ENCODE results near the gene VEGFA.

The VEGFA gene

DNA sequence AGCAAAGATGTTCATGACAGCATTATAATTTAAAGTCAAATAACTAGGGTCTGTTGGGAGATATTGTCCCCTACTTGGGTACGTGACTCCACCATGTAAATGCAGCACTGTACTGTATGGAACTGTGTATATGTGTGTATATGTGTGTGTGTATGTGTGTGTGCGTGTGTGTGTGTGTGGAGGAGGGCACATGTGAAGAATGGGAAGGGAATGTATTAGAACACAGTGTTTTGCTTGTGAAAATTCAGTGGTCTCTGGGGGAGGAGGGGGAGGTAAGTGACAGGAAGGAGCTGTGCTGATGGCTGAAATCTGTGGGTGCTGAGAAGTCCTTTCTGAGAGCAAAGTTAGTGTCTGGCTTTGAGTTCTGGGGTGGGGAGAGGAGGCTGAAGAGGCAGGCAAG is 23.9 kb upstream of the VEGFA start:
- H4K12ac ChIP-seq (ENCODE audit: low read depth, low read length): no peak overlapping the region
- H3K79me1 ChIP-seq (ENCODE audit: low read length): no peaks in the 10 kb centered on the region
- no peak overlapping the region for H3K18ac ChIP-seq (ENCODE audit: low read length)
- no peaks in the 10 kb centered on the region for H3K27me3 ChIP-seq (ENCODE audit: insufficient read depth, low read length)
- H2BK120ac ChIP-seq (ENCODE audit: insufficient read depth, low read length, poor library complexity): no peak overlapping the region
- H3K4me1 ChIP-seq (ENCODE audit: control insufficient read depth in 1 of 2, insufficient read depth in 2 of 2, low read length in 2 of 2): no peaks in the 10 kb centered on the region
- H2BK5ac ChIP-seq (ENCODE audit: low read depth, low read length, poor library complexity): no peak overlapping the region
- no peaks in the 10 kb centered on the region for H3K36me3 ChIP-seq (ENCODE audit: control insufficient read depth in 1 of 2, insufficient read depth in 2 of 2, low read length in 2 of 2)
- no peaks in the 10 kb centered on the region for H3K79me2 ChIP-seq (ENCODE audit: control insufficient read depth, insufficient read depth, low read length, poor library complexity)
- no peak overlapping the region for H3K9ac ChIP-seq (ENCODE audit: low read length)
- H2AFZ ChIP-seq (ENCODE audit: insufficient read depth, low read length, poor library complexity): no peak overlapping the region
- H3K23ac ChIP-seq (ENCODE audit: low read length): no peak overlapping the region
- no peak overlapping the region for H2BK12ac ChIP-seq (ENCODE audit: low read length)
- no peak overlapping the region for H3K4me3 ChIP-seq (ENCODE audit: low read depth, low read length)
- no peak overlapping the region for H2AK5ac ChIP-seq (ENCODE audit: low read length)
- no peak for DNase-seq
- no peak overlapping the region for H3K4ac ChIP-seq (ENCODE audit: low read depth, low read length)
- WGBS (ENCODE audit: extremely low coverage, insufficient coverage, insufficient read length): no CpG with 5 or more reads among the region's 2 CpGs
- H3K9me3 ChIP-seq (ENCODE audit: insufficient read depth, low read depth, low read length): no peaks in the 10 kb centered on the region
- H4K91ac ChIP-seq (ENCODE audit: low read depth, low read length): no peak overlapping the region
- H4K8ac ChIP-seq (ENCODE audit: low read depth, low read length): no peak overlapping the region
- no peak overlapping the region for H3K27ac ChIP-seq (ENCODE audit: low read depth, low read length)
- no peak overlapping the region for H3K4me2 ChIP-seq (ENCODE audit: low read length)
- H3K14ac ChIP-seq (ENCODE audit: low read length): no peak overlapping the region

DNA sequence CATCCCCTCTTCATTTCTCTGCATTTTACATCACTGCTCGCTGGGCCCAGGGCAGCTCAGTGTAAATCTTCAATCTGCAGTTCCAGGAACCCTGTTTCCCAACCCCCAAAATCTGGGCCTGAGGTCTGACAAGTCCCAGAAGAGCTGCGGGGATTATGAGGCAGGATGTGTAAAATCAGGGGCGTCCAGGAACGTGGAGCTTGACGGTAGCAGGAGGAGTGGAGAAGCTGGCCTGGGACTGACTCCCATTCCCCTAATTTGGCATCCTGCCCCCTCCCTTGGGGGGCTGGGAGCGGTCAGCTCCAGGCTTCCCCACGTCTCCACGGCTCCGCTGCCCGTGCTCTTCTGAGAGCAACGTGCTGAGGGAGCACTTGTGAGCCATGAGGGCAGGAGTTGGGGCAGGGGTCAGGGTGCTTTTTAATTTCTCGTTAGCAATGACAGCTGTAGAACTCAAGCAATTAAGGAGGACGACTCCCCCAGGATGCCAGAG is 23.4 kb upstream of the VEGFA start:
- DNase-seq: no peak
- Histone ChIP-seq H3K27ac (ENCODE audit: low read depth, low read length) (no peak overlapping the region), H3K79me2 (ENCODE audit: control insufficient read depth, insufficient read depth, low read length, poor library complexity) (no peaks in the 10 kb centered on the region), H3K14ac (ENCODE audit: low read length) (no peak overlapping the region), H2BK5ac (ENCODE audit: low read depth, low read length, poor library complexity) (no peak overlapping the region), H3K4me1 (ENCODE audit: control insufficient read depth in 1 of 2, insufficient read depth in 2 of 2, low read length in 2 of 2) (no peaks in the 10 kb centered on the region), H3K9me3 (ENCODE audit: insufficient read depth, low read depth, low read length) (no peaks in the 10 kb centered on the region), H3K18ac (ENCODE audit: low read length) (no peak overlapping the region), H3K79me1 (ENCODE audit: low read length) (no peaks in the 10 kb centered on the region), H3K9ac (ENCODE audit: low read length) (no peak overlapping the region), H3K36me3 (ENCODE audit: control insufficient read depth in 1 of 2, insufficient read depth in 2 of 2, low read length in 2 of 2) (no peaks in the 10 kb centered on the region), H4K12ac (ENCODE audit: low read depth, low read length) (no peak overlapping the region), H3K4ac (ENCODE audit: low read depth, low read length) (no peak overlapping the region), H2BK120ac (ENCODE audit: insufficient read depth, low read length, poor library complexity) (no peak overlapping the region), H3K27me3 (ENCODE audit: insufficient read depth, low read length) (no peaks in the 10 kb centered on the region), H2AK5ac (ENCODE audit: low read length) (no peak overlapping the region), H3K4me3 (ENCODE audit: low read depth, low read length) (no peak overlapping the region), H3K23ac (ENCODE audit: low read length) (no peak overlapping the region), H3K4me2 (ENCODE audit: low read length) (no peak overlapping the region), H4K91ac (ENCODE audit: low read depth, low read length) (no peak overlapping the region), H4K8ac (ENCODE audit: low read depth, low read length) (no peak overlapping the region), H2BK12ac (ENCODE audit: low read length) (no peak overlapping the region), H2AFZ (ENCODE audit: insufficient read depth, low read length, poor library complexity) (no peak overlapping the region)
- WGBS (ENCODE audit: extremely low coverage, insufficient coverage, insufficient read length): no CpG with 5 or more reads among the region's 13 CpGs

DNA sequence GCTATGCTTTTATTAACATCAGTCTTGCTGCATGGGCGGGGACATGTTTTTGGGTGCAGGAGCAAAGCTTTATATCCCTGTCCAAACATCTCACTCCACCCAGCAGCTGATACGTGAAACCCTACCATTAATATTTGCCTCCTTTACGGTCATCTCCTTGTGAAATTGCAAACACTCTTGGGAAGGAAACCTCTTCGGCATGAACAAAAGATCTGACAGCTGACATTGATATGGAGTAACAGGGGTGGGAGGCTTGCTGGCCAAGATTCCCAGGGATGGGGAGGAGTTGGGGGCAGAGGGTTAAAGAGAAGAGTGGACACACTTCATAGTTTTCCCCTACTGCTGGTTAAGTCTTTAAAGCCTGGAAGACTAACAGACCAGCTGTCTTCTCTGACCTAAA is 22.2 kb upstream of the VEGFA start:
- no peak overlapping the region for H2AK5ac ChIP-seq (ENCODE audit: low read length)
- H3K79me1 ChIP-seq (ENCODE audit: low read length): no peaks in the 10 kb centered on the region
- no peak overlapping the region for H3K4me2 ChIP-seq (ENCODE audit: low read length)
- no peak overlapping the region for H4K8ac ChIP-seq (ENCODE audit: low read depth, low read length)
- no peak overlapping the region for H3K9ac ChIP-seq (ENCODE audit: low read length)
- no peak overlapping the region for H2BK5ac ChIP-seq (ENCODE audit: low read depth, low read length, poor library complexity)
- no peaks in the 10 kb centered on the region for H3K79me2 ChIP-seq (ENCODE audit: control insufficient read depth, insufficient read depth, low read length, poor library complexity)
- H3K4ac ChIP-seq (ENCODE audit: low read depth, low read length): no peak overlapping the region
- no peak overlapping the region for H2BK120ac ChIP-seq (ENCODE audit: insufficient read depth, low read length, poor library complexity)
- no peak overlapping the region for H3K4me3 ChIP-seq (ENCODE audit: low read depth, low read length)
- no peaks in the 10 kb centered on the region for H3K27me3 ChIP-seq (ENCODE audit: insufficient read depth, low read length)
- no CpG with 5 or more reads among the region's 4 CpGs for WGBS (ENCODE audit: extremely low coverage, insufficient coverage, insufficient read length)
- H4K91ac ChIP-seq (ENCODE audit: low read depth, low read length): no peak overlapping the region
- H2AFZ ChIP-seq (ENCODE audit: insufficient read depth, low read length, poor library complexity): no peak overlapping the region
- no peak for DNase-seq
- no peak overlapping the region for H3K27ac ChIP-seq (ENCODE audit: low read depth, low read length)
- H3K14ac ChIP-seq (ENCODE audit: low read length): no peak overlapping the region
- H3K18ac ChIP-seq (ENCODE audit: low read length): no peak overlapping the region
- H3K23ac ChIP-seq (ENCODE audit: low read length): no peak overlapping the region
- H3K4me1 ChIP-seq (ENCODE audit: control insufficient read depth in 1 of 2, insufficient read depth in 2 of 2, low read length in 2 of 2): no peaks in the 10 kb centered on the region
- H4K12ac ChIP-seq (ENCODE audit: low read depth, low read length): no peak overlapping the region
- no peak overlapping the region for H2BK12ac ChIP-seq (ENCODE audit: low read length)
- H3K36me3 ChIP-seq (ENCODE audit: control insufficient read depth in 1 of 2, insufficient read depth in 2 of 2, low read length in 2 of 2): no peaks in the 10 kb centered on the region
- H3K9me3 ChIP-seq (ENCODE audit: insufficient read depth, low read depth, low read length): no peaks in the 10 kb centered on the region

DNA sequence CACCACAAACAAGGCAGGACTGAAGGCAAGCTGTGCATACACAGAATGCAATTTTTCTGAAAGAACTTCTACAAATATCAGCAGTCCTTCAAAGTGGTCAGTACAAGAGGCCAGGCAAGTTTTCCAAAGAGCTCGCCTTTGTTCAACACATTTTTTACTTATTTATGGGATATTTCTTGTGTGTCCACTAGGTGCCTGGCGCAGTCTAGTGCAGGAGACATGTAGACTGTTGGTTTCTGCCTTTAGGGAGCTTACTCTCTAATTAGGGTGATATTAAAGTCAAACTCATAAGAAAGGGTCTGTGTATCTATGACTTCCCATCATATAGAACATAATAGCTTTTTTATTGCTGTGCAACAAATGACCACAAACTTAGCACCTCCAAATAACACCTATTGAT is 21.2 kb upstream of the VEGFA start:
- no peaks in the 10 kb centered on the region for H3K36me3 ChIP-seq (ENCODE audit: control insufficient read depth in 1 of 2, insufficient read depth in 2 of 2, low read length in 2 of 2)
- H2BK12ac ChIP-seq (ENCODE audit: low read length): no peak overlapping the region
- H3K27ac ChIP-seq (ENCODE audit: low read depth, low read length): no peak overlapping the region
- H3K9me3 ChIP-seq (ENCODE audit: insufficient read depth, low read depth, low read length): peaks cover under 1% of the 10 kb centered on the region
- no CpG with 5 or more reads among the region's 2 CpGs for WGBS (ENCODE audit: extremely low coverage, insufficient coverage, insufficient read length)
- no peaks in the 10 kb centered on the region for H3K27me3 ChIP-seq (ENCODE audit: insufficient read depth, low read length)
- no peaks in the 10 kb centered on the region for H3K4me1 ChIP-seq (ENCODE audit: control insufficient read depth in 1 of 2, insufficient read depth in 2 of 2, low read length in 2 of 2)
- no peak overlapping the region for H3K4ac ChIP-seq (ENCODE audit: low read depth, low read length)
- no peak overlapping the region for H3K18ac ChIP-seq (ENCODE audit: low read length)
- H3K23ac ChIP-seq (ENCODE audit: low read length): no peak overlapping the region
- no peak overlapping the region for H4K8ac ChIP-seq (ENCODE audit: low read depth, low read length)
- H4K12ac ChIP-seq (ENCODE audit: low read depth, low read length): no peak overlapping the region
- H3K4me2 ChIP-seq (ENCODE audit: low read length): no peak overlapping the region
- H2AFZ ChIP-seq (ENCODE audit: insufficient read depth, low read length, poor library complexity): no peak overlapping the region
- H2AK5ac ChIP-seq (ENCODE audit: low read length): no peak overlapping the region
- no peak overlapping the region for H3K4me3 ChIP-seq (ENCODE audit: low read depth, low read length)
- H3K79me1 ChIP-seq (ENCODE audit: low read length): no peaks in the 10 kb centered on the region
- DNase-seq: no peak
- no peaks in the 10 kb centered on the region for H3K79me2 ChIP-seq (ENCODE audit: control insufficient read depth, insufficient read depth, low read length, poor library complexity)
- no peak overlapping the region for H3K14ac ChIP-seq (ENCODE audit: low read length)
- no peak overlapping the region for H4K91ac ChIP-seq (ENCODE audit: low read depth, low read length)
- H2BK120ac ChIP-seq (ENCODE audit: insufficient read depth, low read length, poor library complexity): no peak overlapping the region
- no peak overlapping the region for H3K9ac ChIP-seq (ENCODE audit: low read length)
- H2BK5ac ChIP-seq (ENCODE audit: low read depth, low read length, poor library complexity): no peak overlapping the region

Measured in trophoblast cell (in vitro differentiated cells and primary cell).